Heart left ventricle (tissue), 16 donors: ENCODE measurements around the gene TMEM43. TPM values are rescaled to one million over a fixed set of nuclear protein-coding genes. Genes with fewer than 3 reads are reported as not detected.

Experiments used
- ATAC-seq, 4 donors: fragments of 200-7000 bp; cut with Tn5 transposase; one replicate each; pipeline ENCODE4 v1.9.1; 2020 to 2022; ENCODE audit warnings: moderate library complexity in 4 of 4, mild to moderate bottlenecking in 3 of 4, moderate number of reproducible peaks in 1 of 4
- DNase-seq, 5 donors: peaks; one replicate each; pipeline ENCODE4 v3.0.0-alpha.2; 2020
- H3K27ac ChIP-seq, 12 donors: fragments of 200-600 bp; sonication (generic) in 4 of 12; one replicate each; pipeline versions ENCODE4 v1.5.0 to v1.8.0; 2016 to 2022; ENCODE audit warnings: mild to moderate bottlenecking in 2 of 12
- H3K27me3 ChIP-seq, 9 donors: fragments of 200-600 bp; sonication (generic) in 2 of 9; one replicate each; pipeline versions ENCODE4 v1.5.1 to v1.8.0; 2016 to 2022; ENCODE audit warnings: mild to moderate bottlenecking in 3 of 9
- H3K36me3 ChIP-seq, 9 donors: fragments of 200-600 bp; sonication (generic) in 2 of 9; one replicate each; pipeline versions ENCODE4 v1.5.0 to v1.8.0; 2018 to 2022; ENCODE audit warnings: mild to moderate bottlenecking in 2 of 9
- H3K4me1 ChIP-seq, 12 donors: fragments of 200-600 bp; sonication (generic) in 4 of 12; one replicate each; pipeline versions ENCODE4 v1.5.0 to v1.8.0; 2016 to 2022; ENCODE audit warnings: mild to moderate bottlenecking in 3 of 12
- H3K4me3 ChIP-seq, 12 donors: fragments of 200-600 bp; sonication (generic) in 4 of 12; one replicate each; pipeline versions ENCODE4 v1.5.0 to v1.8.0; 2017 to 2022; ENCODE audit warnings: mild to moderate bottlenecking in 9 of 12, moderate library complexity in 4 of 12
- H3K9me3 ChIP-seq, 12 donors: fragments of 200-600 bp; sonication (generic) in 4 of 12; one replicate each; pipeline versions ENCODE4 v1.5.0 to v1.8.0; 2016 to 2022; ENCODE audit warnings: mild to moderate bottlenecking in 1 of 12
- POLR2A ChIP-seq, 2 donors: fragments of 450-650 bp; IDR thresholded peaks; one replicate each; pipeline ENCODE4 v1.6.1; 2017; ENCODE audit warnings: antibody characterized with exemption in 2 of 2, mild to moderate bottlenecking in 2 of 2, moderate library complexity in 2 of 2
- WGBS, 4 donors: extraction: QIAGEN DNeasy Blood & Tissue Kit in 2 of 4; methylation state at CpG; one replicate each; pipeline versions ENCODE4 v1.1.5 to v1.1.7; 2013 to 2018; 5-methylcytosine and 5-hydroxymethylcytosine counted together
- intact Hi-C, 10 donors: fragments of 100-400 bp; cut with DNase I; formaldehyde crosslinking; loops; one replicate each; pipeline versions ENCODE4 v1.11.1 to v1.14.2; 2022
- polyA plus RNA-seq, 2 donors: library from polyadenylated mRNA; stranded (reverse); fragments of 200-250 nt; gene quantifications; one replicate each; pipeline ENCODE4 v1.2.3, GENCODE V29; 2013
- total RNA-seq, 9 donors: library from RNA; depleted of rRNA in 2 of 9; stranded (reverse); fragments of >200 nt in 2 of 9; fragmentation: NEBNext Ultra II Directional in 3 of 9; extraction: Animal tissue kit (Norgen Biotek cat#: 25700) in 3 of 9; gene quantifications; one replicate each; pipeline versions ENCODE4 v1.1.0 to v1.2.4, GENCODE V29; 2016 to 2023
- TF ChIP-seq, protein P1 (sequence below), 12 donors: fragments of 200-600 bp; sonication (generic) in 4 of 12; IDR thresholded peaks; one replicate each; pipeline versions ENCODE4 v1.5.0 to v1.8.0; 2018 to 2022; ENCODE audit warnings: antibody characterized with exemption in 12 of 12, mild to moderate bottlenecking in 5 of 12
- donor health status: ischemic (EF 13 %, LVEDD 7.1; RV severe dilation, severe dysfunction).
- donor health status: healthy with polysubstance abuse.
- donor health status: DM: no; HTN: yes; CAD: no.
- donor health status: DM: no; HTN: no; CAD: no.
- donor health status: ischemic (EF 25% LVEDD 6.9; RV normal size, moderate dysfunction).
- donor health status: ischemic (EF 25% LVEDD 5.7; RV mildly dilated, moderate dysfunction).
- donor health status: healthy.
- donor health status: DM: yes; HTN: yes; CAD: no.
- donor health status: ischemic (EF 35%, LVEDD 5.7; RV mildly dilated, moderate dysfunction).
- donor health status: nonischemic (EF 11% LVEDD 7.7; RV severe dilation, severe dysfunction).
- donor health status: DM: yes; HTN: yes; CAD: no.
- donor health status: PGD.
- donor health status: ischemic (EF 29% LVEDD 5.4; RV normal size, mild dysfunction).
- donor health status: nonischemic (EF 23%, LVEDD 6.1; RV moderate dilation, normal function).

The TMEM43 gene
- total and polyA plus RNA-seq, 11 donors = 26.1 to 150 (median 46.0) TPM

DNA sequence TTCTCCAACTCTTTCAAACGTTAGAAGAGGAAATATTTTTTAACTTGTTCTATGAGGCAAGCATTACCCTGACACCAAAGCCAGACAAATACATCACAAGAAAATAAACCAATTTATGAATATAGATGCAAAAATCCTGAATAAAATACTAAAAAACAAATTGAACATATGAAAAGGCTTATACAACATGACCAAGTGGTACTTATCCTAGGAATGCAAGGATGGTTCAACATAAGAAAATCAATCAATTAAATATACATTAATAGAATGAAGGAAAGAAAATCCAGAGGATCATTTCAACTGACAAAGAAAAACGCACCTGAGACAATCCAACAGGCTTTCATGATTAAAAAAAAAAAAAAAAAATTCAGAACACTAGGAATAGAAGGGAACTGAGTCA is 36.4 kb downstream of the TMEM43 start:
- Histone ChIP-seq H3K36me3 (peaks cover 0 to 100% (median 100%) of the 10 kb centered on the region in 9 donors), H3K27ac (no peak overlapping the region), H3K4me1 (no peaks in the 10 kb centered on the region), H3K9me3 (peaks cover 0 to 25% (median 13%) of the 10 kb centered on the region in 12 donors), H3K27me3 (no peaks in the 10 kb centered on the region), H3K4me3 (no peak overlapping the region)
- 93 to 97% (median 94%) methylated on average over 2 of the region's 2 CpGs for WGBS, 4 donors
- intact Hi-C loops = no loop called here
- ATAC-seq = no peak
- DNase-seq = no peak
- no peak for TF ChIP-seq POLR2A (IDR thresholded peaks at IDR 0.05)
- TF ChIP-seq, protein P1, sequence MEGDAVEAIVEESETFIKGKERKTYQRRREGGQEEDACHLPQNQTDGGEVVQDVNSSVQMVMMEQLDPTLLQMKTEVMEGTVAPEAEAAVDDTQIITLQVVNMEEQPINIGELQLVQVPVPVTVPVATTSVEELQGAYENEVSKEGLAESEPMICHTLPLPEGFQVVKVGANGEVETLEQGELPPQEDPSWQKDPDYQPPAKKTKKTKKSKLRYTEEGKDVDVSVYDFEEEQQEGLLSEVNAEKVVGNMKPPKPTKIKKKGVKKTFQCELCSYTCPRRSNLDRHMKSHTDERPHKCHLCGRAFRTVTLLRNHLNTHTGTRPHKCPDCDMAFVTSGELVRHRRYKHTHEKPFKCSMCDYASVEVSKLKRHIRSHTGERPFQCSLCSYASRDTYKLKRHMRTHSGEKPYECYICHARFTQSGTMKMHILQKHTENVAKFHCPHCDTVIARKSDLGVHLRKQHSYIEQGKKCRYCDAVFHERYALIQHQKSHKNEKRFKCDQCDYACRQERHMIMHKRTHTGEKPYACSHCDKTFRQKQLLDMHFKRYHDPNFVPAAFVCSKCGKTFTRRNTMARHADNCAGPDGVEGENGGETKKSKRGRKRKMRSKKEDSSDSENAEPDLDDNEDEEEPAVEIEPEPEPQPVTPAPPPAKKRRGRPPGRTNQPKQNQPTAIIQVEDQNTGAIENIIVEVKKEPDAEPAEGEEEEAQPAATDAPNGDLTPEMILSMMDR (IDR thresholded peaks at IDR 0.05) = no peak

DNA sequence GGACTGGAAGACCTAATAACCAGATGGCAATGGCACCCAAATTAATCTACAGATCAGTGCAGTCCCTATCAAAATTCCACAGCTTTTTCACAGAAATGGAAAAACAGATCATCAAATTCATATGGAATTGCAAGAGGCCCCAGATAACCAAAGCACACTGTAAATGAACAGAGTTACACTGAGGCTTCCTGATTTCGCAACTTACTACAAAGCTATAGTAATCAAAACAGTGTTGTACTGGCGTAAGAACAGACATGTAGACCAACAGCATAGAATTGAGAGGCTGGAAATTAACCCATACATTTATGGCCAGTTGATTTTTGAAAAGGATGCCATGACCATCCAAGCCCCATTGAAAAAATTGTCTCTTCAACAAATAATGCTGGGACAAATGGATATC is 37.3 kb downstream of the TMEM43 start:
- intact Hi-C loops = no loop called here
- Histone ChIP-seq H3K36me3 (peaks cover 0 to 100% (median 100%) of the 10 kb centered on the region in 9 donors), H3K27me3 (no peaks in the 10 kb centered on the region), H3K4me1 (no peaks in the 10 kb centered on the region), H3K4me3 (no peak overlapping the region), H3K9me3 (peaks cover 0 to 25% (median 13%) of the 10 kb centered on the region in 12 donors), H3K27ac (no peak overlapping the region)
- TF ChIP-seq POLR2A (IDR thresholded peaks at IDR 0.05) = no peak
- TF ChIP-seq, protein P1 (IDR thresholded peaks at IDR 0.05) = no peak
- 94 to 98% (median 97%) methylated on average over 2 of the region's 2 CpGs for WGBS, 4 donors
- ATAC-seq = no peak
- no peak for DNase-seq

DNA sequence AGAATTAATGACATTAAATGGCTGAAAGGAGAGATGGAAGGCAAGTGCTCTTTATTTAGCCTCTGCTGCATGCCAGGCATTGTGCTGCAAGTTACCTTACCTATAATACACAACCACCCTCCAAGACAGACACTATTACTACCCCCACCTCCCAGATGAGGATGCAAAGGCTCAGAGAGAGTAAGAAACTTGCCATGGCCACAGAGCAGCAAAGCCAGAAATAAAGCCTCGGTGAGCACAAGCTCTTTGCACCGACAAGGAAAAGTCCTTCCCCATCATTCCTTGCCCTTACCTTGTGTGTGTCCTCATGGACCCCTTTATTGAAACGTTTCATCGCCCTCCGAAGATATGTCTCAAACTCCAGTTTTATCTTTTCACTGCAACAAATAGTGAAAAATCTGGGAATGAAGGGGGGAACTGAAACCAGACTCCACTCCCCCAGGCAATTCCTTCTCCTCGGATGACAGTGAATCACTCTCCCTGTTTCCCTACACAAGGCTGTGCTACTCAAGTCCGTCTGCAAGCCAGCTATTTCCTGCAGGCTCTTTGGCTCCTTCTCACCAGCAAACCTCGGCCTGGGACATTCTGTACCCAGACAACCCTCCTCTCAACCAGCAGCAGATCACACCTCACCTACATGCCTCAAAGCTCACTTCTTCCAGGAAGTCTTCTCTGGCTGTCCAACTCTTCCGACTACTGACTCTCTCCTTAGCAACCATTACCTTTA is 42.2 kb downstream of the TMEM43 start:
- Histone ChIP-seq H3K9me3 (peaks cover 0 to 10% (median 3%) of the 10 kb centered on the region in 12 donors), H3K27ac (no peak overlapping the region), H3K36me3 (peaks cover 0 to 100% (median 100%) of the 10 kb centered on the region in 9 donors), H3K4me3 (no peak overlapping the region), H3K27me3 (no peaks in the 10 kb centered on the region), H3K4me1 (no peaks in the 10 kb centered on the region)
- intact Hi-C loops = no loop called here
- ATAC-seq = no peak
- WGBS, 4 donors = 83 to 94% (median 91%) methylated on average over 9 of the region's 9 CpGs
- TF ChIP-seq, protein P1 (IDR thresholded peaks at IDR 0.05) = no peak
- TF ChIP-seq POLR2A (IDR thresholded peaks at IDR 0.05) = no peak
- DNase-seq = no peak

DNA sequence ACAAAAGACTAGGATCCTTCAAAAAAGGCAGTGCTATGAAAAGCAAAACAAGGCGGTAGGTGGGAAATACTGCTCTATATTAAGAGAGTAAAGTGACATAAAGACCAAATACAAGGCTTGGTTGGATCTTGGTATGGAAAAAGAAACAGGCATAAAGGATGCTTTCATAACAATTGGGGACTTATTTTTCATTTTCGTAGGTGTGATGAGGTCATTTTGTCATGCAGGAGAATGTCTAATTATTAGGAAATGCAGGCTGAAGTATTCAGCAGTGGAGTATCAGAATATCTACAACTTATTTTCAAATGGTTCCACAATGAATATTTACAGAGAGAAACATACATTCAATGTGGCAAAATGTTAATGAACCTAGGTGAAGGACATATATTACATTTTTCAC is 44.6 kb downstream of the TMEM43 start:
- Histone ChIP-seq H3K36me3 (peaks cover 0 to 87% (median 86%) of the 10 kb centered on the region in 9 donors), H3K9me3 (no peaks in the 10 kb centered on the region), H3K4me3 (no peak overlapping the region), H3K27ac (no peak overlapping the region), H3K27me3 (no peaks in the 10 kb centered on the region), H3K4me1 (peaks cover 0 to 2% (median 0%) of the 10 kb centered on the region in 12 donors)
- intact Hi-C loops = no loop called here
- DNase-seq (no peak), ATAC-seq (no peak)
- no peak for TF ChIP-seq POLR2A (IDR thresholded peaks at IDR 0.05)
- TF ChIP-seq, protein P1 (IDR thresholded peaks at IDR 0.05) = no peak
- 89 to 97% (median 96%) methylated on average over 2 of the region's 2 CpGs for WGBS, 4 donors
